GM18526 (cell line): ENCODE data around the gene ALX3.

Experiments
- POLR2A ChIP-seq: IDR thresholded peaks from 3 replicates; pipeline ENCODE4 v1.6.1; 2011; ENCODE audit not compliant: insufficient read length; ENCODE audit errors: extremely low read depth

ALX3 gene

GRCh38 chr1:110097507-110098221 lies 27.2 kb upstream of the ALX3 start:
- no peak for TF ChIP-seq POLR2A

- no peak for TF ChIP-seq POLR2A
Measured at GRCh38 chr1:110094931-110095654, 24.6 kb upstream of the ALX3 start.

- TF ChIP-seq POLR2A = no peak
Measured at GRCh38 chr1:110092991-110093390, 22.5 kb upstream of the ALX3 start.

GRCh38 chr1:110091791-110092190 lies 21.3 kb upstream of the ALX3 start:
- no peak for TF ChIP-seq POLR2A

GRCh38 chr1:110091381-110091780 lies 20.9 kb upstream of the ALX3 start:
- TF ChIP-seq POLR2A = no peak

- TF ChIP-seq POLR2A = no peak
Measured at GRCh38 chr1:110089561-110090275, 19.2 kb upstream of the ALX3 start.

- TF ChIP-seq POLR2A = no peak
Measured at GRCh38 chr1:110088739-110089316, 18.4 kb upstream of the ALX3 start.

GRCh38 chr1:110087812-110088738 lies 17.6 kb upstream of the ALX3 start:
- TF ChIP-seq POLR2A = no peak

- TF ChIP-seq POLR2A = no peak
Measured at GRCh38 chr1:110086961-110087360, 16.5 kb upstream of the ALX3 start.

GRCh38 chr1:110085671-110086070 lies 15.2 kb upstream of the ALX3 start:
- TF ChIP-seq POLR2A = no peak

- no peak for TF ChIP-seq POLR2A
Measured at GRCh38 chr1:110084227-110085078, 14.0 kb upstream of the ALX3 start.

- TF ChIP-seq POLR2A = no peak
Measured at GRCh38 chr1:110083866-110084226, 13.4 kb upstream of the ALX3 start.

- no peak for TF ChIP-seq POLR2A
Measured at GRCh38 chr1:110083061-110083865, 12.8 kb upstream of the ALX3 start.
